ENCODE data around the gene MLLT1. TPM values are rescaled to one million over a fixed set of nuclear protein-coding genes. Genes with fewer than 3 reads are reported as not detected.

The MLLT1 gene
- total and polyA plus RNA-seq, 2 of the 8 experiments (the other 6 are each of a cell fraction or from before 2014, with no cell fraction given), result 18.8 to 45.1 TPM

DNA sequence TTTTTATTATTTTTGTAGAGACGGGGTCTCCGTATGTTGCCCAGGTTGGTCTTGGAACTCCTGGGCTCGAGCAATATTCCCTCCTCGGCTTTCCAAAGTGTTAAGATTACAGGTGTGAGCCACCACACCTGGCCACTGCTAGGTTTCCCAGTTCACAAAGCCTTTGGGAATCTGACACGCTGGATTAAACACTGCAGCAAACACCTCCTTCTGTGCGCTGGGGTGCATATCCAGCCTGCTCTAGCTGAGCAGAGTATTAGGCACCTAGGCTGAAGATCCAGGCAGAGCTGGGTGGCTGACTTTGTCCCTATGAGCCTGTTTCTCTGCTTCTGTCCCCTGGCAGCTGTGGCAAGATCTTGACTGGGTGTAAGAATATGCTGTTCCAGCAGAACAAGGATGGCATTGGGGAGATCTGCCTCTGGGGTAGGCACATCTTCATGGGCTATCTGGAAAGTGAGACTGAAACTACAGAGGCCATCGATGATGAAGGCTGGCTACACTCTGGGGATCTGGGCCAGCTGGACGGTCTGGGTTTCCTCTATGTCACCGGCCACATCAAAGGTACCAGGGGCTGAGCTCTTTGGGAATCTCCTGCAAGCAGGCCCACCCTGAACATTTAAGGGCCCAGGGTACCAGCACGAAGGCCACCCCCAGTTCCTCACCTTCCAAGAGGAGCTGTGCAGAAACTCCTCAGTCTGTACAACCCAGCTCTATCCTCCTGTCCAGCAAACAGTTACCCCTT is 94.5 kb downstream of the MLLT1 start (continued):
- TF ChIP-seq ASH2L (IDR thresholded peaks at IDR 0.05; ENCODE audit: low read length) (no peak), POLR2AphosphoS5 (IDR thresholded peaks at IDR 0.05; ENCODE audit: low read depth, low read length) (no peak), YY1 (IDR thresholded peaks at IDR 0.05; ENCODE audit: low read depth, low read length) (no peak), TBP (IDR thresholded peaks at IDR 0.05; ENCODE audit: low read depth, low read length) (no peak), CBX5 (IDR thresholded peaks at IDR 0.05; ENCODE audit: low read depth, low read length) (no peak), NRF1 (IDR thresholded peaks at IDR 0.05; ENCODE audit: low read depth, low read length) (no peak), GTF2F1 (IDR thresholded peaks at IDR 0.05; ENCODE audit: borderline replicate concordance, low read depth, low read length) (no peak), SP2 (IDR thresholded peaks at IDR 0.05; ENCODE audit: low read length) (no peak)
- TF ChIP-seq, protein P1, sequence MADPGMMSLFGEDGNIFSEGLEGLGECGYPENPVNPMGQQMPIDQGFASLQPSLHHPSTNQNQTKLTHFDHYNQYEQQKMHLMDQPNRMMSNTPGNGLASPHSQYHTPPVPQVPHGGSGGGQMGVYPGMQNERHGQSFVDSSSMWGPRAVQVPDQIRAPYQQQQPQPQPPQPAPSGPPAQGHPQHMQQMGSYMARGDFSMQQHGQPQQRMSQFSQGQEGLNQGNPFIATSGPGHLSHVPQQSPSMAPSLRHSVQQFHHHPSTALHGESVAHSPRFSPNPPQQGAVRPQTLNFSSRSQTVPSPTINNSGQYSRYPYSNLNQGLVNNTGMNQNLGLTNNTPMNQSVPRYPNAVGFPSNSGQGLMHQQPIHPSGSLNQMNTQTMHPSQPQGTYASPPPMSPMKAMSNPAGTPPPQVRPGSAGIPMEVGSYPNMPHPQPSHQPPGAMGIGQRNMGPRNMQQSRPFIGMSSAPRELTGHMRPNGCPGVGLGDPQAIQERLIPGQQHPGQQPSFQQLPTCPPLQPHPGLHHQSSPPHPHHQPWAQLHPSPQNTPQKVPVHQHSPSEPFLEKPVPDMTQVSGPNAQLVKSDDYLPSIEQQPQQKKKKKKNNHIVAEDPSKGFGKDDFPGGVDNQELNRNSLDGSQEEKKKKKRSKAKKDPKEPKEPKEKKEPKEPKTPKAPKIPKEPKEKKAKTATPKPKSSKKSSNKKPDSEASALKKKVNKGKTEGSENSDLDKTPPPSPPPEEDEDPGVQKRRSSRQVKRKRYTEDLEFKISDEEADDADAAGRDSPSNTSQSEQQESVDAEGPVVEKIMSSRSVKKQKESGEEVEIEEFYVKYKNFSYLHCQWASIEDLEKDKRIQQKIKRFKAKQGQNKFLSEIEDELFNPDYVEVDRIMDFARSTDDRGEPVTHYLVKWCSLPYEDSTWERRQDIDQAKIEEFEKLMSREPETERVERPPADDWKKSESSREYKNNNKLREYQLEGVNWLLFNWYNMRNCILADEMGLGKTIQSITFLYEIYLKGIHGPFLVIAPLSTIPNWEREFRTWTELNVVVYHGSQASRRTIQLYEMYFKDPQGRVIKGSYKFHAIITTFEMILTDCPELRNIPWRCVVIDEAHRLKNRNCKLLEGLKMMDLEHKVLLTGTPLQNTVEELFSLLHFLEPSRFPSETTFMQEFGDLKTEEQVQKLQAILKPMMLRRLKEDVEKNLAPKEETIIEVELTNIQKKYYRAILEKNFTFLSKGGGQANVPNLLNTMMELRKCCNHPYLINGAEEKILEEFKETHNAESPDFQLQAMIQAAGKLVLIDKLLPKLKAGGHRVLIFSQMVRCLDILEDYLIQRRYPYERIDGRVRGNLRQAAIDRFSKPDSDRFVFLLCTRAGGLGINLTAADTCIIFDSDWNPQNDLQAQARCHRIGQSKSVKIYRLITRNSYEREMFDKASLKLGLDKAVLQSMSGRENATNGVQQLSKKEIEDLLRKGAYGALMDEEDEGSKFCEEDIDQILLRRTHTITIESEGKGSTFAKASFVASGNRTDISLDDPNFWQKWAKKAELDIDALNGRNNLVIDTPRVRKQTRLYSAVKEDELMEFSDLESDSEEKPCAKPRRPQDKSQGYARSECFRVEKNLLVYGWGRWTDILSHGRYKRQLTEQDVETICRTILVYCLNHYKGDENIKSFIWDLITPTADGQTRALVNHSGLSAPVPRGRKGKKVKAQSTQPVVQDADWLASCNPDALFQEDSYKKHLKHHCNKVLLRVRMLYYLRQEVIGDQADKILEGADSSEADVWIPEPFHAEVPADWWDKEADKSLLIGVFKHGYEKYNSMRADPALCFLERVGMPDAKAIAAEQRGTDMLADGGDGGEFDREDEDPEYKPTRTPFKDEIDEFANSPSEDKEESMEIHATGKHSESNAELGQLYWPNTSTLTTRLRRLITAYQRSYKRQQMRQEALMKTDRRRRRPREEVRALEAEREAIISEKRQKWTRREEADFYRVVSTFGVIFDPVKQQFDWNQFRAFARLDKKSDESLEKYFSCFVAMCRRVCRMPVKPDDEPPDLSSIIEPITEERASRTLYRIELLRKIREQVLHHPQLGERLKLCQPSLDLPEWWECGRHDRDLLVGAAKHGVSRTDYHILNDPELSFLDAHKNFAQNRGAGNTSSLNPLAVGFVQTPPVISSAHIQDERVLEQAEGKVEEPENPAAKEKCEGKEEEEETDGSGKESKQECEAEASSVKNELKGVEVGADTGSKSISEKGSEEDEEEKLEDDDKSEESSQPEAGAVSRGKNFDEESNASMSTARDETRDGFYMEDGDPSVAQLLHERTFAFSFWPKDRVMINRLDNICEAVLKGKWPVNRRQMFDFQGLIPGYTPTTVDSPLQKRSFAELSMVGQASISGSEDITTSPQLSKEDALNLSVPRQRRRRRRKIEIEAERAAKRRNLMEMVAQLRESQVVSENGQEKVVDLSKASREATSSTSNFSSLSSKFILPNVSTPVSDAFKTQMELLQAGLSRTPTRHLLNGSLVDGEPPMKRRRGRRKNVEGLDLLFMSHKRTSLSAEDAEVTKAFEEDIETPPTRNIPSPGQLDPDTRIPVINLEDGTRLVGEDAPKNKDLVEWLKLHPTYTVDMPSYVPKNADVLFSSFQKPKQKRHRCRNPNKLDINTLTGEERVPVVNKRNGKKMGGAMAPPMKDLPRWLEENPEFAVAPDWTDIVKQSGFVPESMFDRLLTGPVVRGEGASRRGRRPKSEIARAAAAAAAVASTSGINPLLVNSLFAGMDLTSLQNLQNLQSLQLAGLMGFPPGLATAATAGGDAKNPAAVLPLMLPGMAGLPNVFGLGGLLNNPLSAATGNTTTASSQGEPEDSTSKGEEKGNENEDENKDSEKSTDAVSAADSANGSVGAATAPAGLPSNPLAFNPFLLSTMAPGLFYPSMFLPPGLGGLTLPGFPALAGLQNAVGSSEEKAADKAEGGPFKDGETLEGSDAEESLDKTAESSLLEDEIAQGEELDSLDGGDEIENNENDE (IDR thresholded peaks at IDR 0.05; ENCODE audit: insufficient replicate concordance, low read length), result no peak
